ENCODE results near the gene NDUFS2. TPM values are rescaled to one million over a fixed set of nuclear protein-coding genes. Genes with fewer than 3 reads are reported as not detected.

Gene NDUFS2
- total and polyA plus RNA-seq, 10 of the 15 experiments (the other 5 are each of a cell fraction or from before 2014, with no cell fraction given), result 66.5 to 215 (median 148) TPM

- WGBS (ENCODE audit: insufficient coverage, insufficient replicate concordance, low lambda C conversion rate, missing lambda C conversion rate), result 94% methylated on average over 5 of the region's 5 CpGs
- POLR2A ChIA-PET, result interaction anchor here (1.0 to 1.7 kb wide), 2 partner anchors 12 to 72 kb away, joined by 3 to 5 read pairs; partner anchors contain the start of gene USP21
Observed at GRCh38 chr1:161171191-161171590, 31.0 kb upstream of the NDUFS2 start.

More at GRCh38 chr1:161171191-161171590, 31.0 kb upstream of the NDUFS2 start:
- H3K27ac ChIP-seq (ENCODE audit: control insufficient read depth, insufficient read depth), result no peak overlapping the region
- CTCF ChIA-PET, result interaction anchor here (0.9 to 1.6 kb wide), 2 partner anchors 21 to 53 kb away, joined by 3 read pairs; partner anchors contain the start of genes NIT1 and PFDN2
- H3K4me2 ChIP-seq (ENCODE audit: control insufficient read depth, insufficient read depth), result no peak overlapping the region
- H3K9ac ChIP-seq (ENCODE audit: control insufficient read depth, insufficient read depth, low read length), result no peak overlapping the region
- H3K9me3 ChIP-seq (replicated peaks; ENCODE audit: control insufficient read depth, insufficient read depth, low read length), result no peaks in the 10 kb centered on the region
- intact Hi-C loops (cut with micrococcal nuclease; ENCODE audit: unreplicated experiment) (no loop called here), in situ Hi-C loops (cut with MboI) (no loop called here)
- no peaks in the 10 kb centered on the region for H4K20me1 ChIP-seq (ENCODE audit: control insufficient read depth, insufficient read depth)
- TF ChIP-seq ZNF274 (IDR thresholded peaks at IDR 0.05; ENCODE audit: insufficient read depth, insufficient read length), result no peak
- TF ChIP-seq CREB1 (IDR thresholded peaks at IDR 0.05; ENCODE audit: low read depth), result no peak
- TF ChIP-seq SMARCA5 (IDR thresholded peaks at IDR 0.05), result no peak
- no peak for TF ChIP-seq ZNF592 (IDR thresholded peaks at IDR 0.05)
- TF ChIP-seq ZBTB11 (CRISPR knock-in tag; IDR thresholded peaks at IDR 0.05), result no peak
- no peak for TF ChIP-seq MAX (IDR thresholded peaks at IDR 0.05; ENCODE audit: low read depth, low read length)
- no peak for TF ChIP-seq BCL11A (IDR thresholded peaks at IDR 0.05; ENCODE audit: low read depth, low read length)
- no peak for TF ChIP-seq MEF2B (IDR thresholded peaks at IDR 0.05; ENCODE audit: partially characterized antibody, poor library complexity, severe bottlenecking)
- no peak for TF ChIP-seq PML (IDR thresholded peaks at IDR 0.05; ENCODE audit: low read length)
- TF ChIP-seq BACH1 (IDR thresholded peaks at IDR 0.05; ENCODE audit: borderline replicate concordance), result no peak
- no peak for TF ChIP-seq SREBF2 (IDR thresholded peaks at IDR 0.05; ENCODE audit: low read length)
- TF ChIP-seq GABPA (IDR thresholded peaks at IDR 0.05; ENCODE audit: low read depth), result no peak
- TF ChIP-seq WRNIP1 (IDR thresholded peaks at IDR 0.05; ENCODE audit: borderline replicate concordance, low read depth, low read length), result no peak
- no peak for TF ChIP-seq CHD2 (IDR thresholded peaks at IDR 0.05; ENCODE audit: borderline replicate concordance, low read depth, low read length)
- TF ChIP-seq JUND (IDR thresholded peaks at IDR 0.05; ENCODE audit: low read depth, low read length), result no peak
- ATAC-seq, result no peak
- no peak overlapping the region for H3K4me3 ChIP-seq
- H2AFZ ChIP-seq (ENCODE audit: control insufficient read depth, low read depth, low read length), result no peak overlapping the region
- H3K36me3 ChIP-seq (ENCODE audit: control insufficient read depth in 2 of 2, insufficient read depth in 2 of 2, low read length in 1 of 2), result peaks cover 17 to 30% of the 10 kb centered on the region in 2 experiments
- H3K27me3 ChIP-seq (replicated peaks in 1 of 2; ENCODE audit: control insufficient read depth in 2 of 2, insufficient read depth in 2 of 2, low read length in 1 of 2), result no peaks in the 10 kb centered on the region
- DNase-seq (ENCODE audit: low read depth, low spot score), result no peak
- FAIRE-seq, result no peak
- no TSS peak for BruUV-seq (replicated peaks)
- H3K4me1 ChIP-seq (ENCODE audit: control insufficient read depth, insufficient read depth, low read length), result peaks cover 15% of the 10 kb centered on the region
- SMC1A ChIA-PET (ENCODE audit: uncharacterized antibody, unreplicated experiment), result interaction anchor here (0.8 to 1.1 kb wide), 2 partner anchors 12 to 54 kb away, joined by 4 to 5 read pairs; partner anchors contain the start of gene TOMM40L
- RAD21 ChIA-PET (ENCODE audit: unreplicated experiment), result no interaction called here
- H3K79me2 ChIP-seq (ENCODE audit: control insufficient read depth, insufficient read depth, low read length), result peaks cover 11% of the 10 kb centered on the region
